ENCODE measurements around the gene AKAP10.
"Not testable (repeated sequence)": the region's sequence is repeated elsewhere in the genome, so short reads cannot be mapped to it uniquely, and the experiment has no call there.

The AKAP10 gene

GRCh38 chr17:19868079-19868395 lies 109.6 kb downstream of the AKAP10 start:
- H3K36me3 ChIP-seq (ENCODE audit: control insufficient read depth in 1 of 2, insufficient read depth in 2 of 2, low read length in 2 of 2): no peaks in the 10 kb centered on the region
- H3K9ac ChIP-seq (ENCODE audit: low read depth in 1 of 2, low read length in 2 of 2): peak overlapping the region in 1 of 2 donors; percentile 69
- no peak overlapping the region for H3K27ac ChIP-seq (ENCODE audit: low read depth, low read length)
- H3K9me3 ChIP-seq (ENCODE audit: control insufficient read depth in 1 of 2, low read length in 2 of 2): no peaks in the 10 kb centered on the region
- H3K4me1 ChIP-seq (ENCODE audit: control insufficient read depth in 1 of 2, insufficient read depth in 2 of 2, low read length in 2 of 2): peaks cover 4 to 6% of the 10 kb centered on the region in 2 donors
- peak overlapping the region; percentile 35 to 77 for H3K4me3 ChIP-seq (ENCODE audit: low read depth in 1 of 2, low read length in 2 of 2)
- H3K27me3 ChIP-seq (ENCODE audit: control insufficient read depth in 1 of 2, insufficient read depth in 2 of 2, low read length in 2 of 2): no peaks in the 10 kb centered on the region

GRCh38 chr17:19867329-19868078 lies 110.1 kb downstream of the AKAP10 start, which contains the start of gene ULK2:
TSS of gene ULK2 (minus strand) at chr17:19867936. CDS start at chr17:19867417, 519 bp downstream.
- peak within 1 kb of the TSS; percentile 22 for H3K27ac ChIP-seq (ENCODE audit: low read depth, low read length)
- peak within 1 kb of the TSS; percentile 77 to 85 for H3K4me3 ChIP-seq (ENCODE audit: low read depth in 1 of 2, low read length in 2 of 2)
- H3K4me1 ChIP-seq (ENCODE audit: control insufficient read depth in 1 of 2, insufficient read depth in 2 of 2, low read length in 2 of 2): peaks cover 4 to 6% of the 10 kb centered on the region in 2 donors
- H3K9ac ChIP-seq (ENCODE audit: low read depth in 1 of 2, low read length in 2 of 2): peak within 1 kb of the TSS; percentile 63 to 69
- no peaks in the 10 kb centered on the region for H3K9me3 ChIP-seq (ENCODE audit: control insufficient read depth in 1 of 2, low read length in 2 of 2)
- no peaks in the 10 kb centered on the region for H3K27me3 ChIP-seq (ENCODE audit: control insufficient read depth in 1 of 2, insufficient read depth in 2 of 2, low read length in 2 of 2)
- H3K36me3 ChIP-seq (ENCODE audit: control insufficient read depth in 1 of 2, insufficient read depth in 2 of 2, low read length in 2 of 2): no peaks in the 10 kb centered on the region

- Histone ChIP-seq H3K4me3 (ENCODE audit: low read depth in 1 of 2, low read length in 2 of 2) (peak overlapping the region; percentile 77 to 85), H3K36me3 (ENCODE audit: control insufficient read depth in 1 of 2, insufficient read depth in 2 of 2, low read length in 2 of 2) (no peaks in the 10 kb centered on the region), H3K9me3 (ENCODE audit: control insufficient read depth in 1 of 2, low read length in 2 of 2) (no peaks in the 10 kb centered on the region), H3K4me1 (ENCODE audit: control insufficient read depth in 1 of 2, insufficient read depth in 2 of 2, low read length in 2 of 2) (peaks cover 4 to 6% of the 10 kb centered on the region in 2 donors), H3K27ac (ENCODE audit: low read depth, low read length) (peak overlapping the region; percentile 22), H3K27me3 (ENCODE audit: control insufficient read depth in 1 of 2, insufficient read depth in 2 of 2, low read length in 2 of 2) (no peaks in the 10 kb centered on the region), H3K9ac (ENCODE audit: low read depth in 1 of 2, low read length in 2 of 2) (peak overlapping the region; percentile 63 to 69)
These were observed 110.6 kb downstream of the AKAP10 start for GRCh38 chr17:19867079-19867328.

- no peaks in the 10 kb centered on the region for H3K9me3 ChIP-seq (ENCODE audit: control insufficient read depth in 1 of 2, low read length in 2 of 2)
- no peaks in the 10 kb centered on the region for H3K27me3 ChIP-seq (ENCODE audit: control insufficient read depth in 1 of 2, insufficient read depth in 2 of 2, low read length in 2 of 2)
- H3K4me1 ChIP-seq (ENCODE audit: control insufficient read depth in 1 of 2, insufficient read depth in 2 of 2, low read length in 2 of 2): peaks cover 4 to 6% of the 10 kb centered on the region in 2 donors
- no peak overlapping the region for H3K9ac ChIP-seq (ENCODE audit: low read depth in 1 of 2, low read length in 2 of 2)
- H3K27ac ChIP-seq (ENCODE audit: low read depth, low read length): no peak overlapping the region
- H3K36me3 ChIP-seq (ENCODE audit: control insufficient read depth in 1 of 2, insufficient read depth in 2 of 2, low read length in 2 of 2): no peaks in the 10 kb centered on the region
- H3K4me3 ChIP-seq (ENCODE audit: low read depth in 1 of 2, low read length in 2 of 2): no peak overlapping the region
These were observed 112.6 kb downstream of the AKAP10 start for GRCh38 chr17:19865021-19865420.

- not testable (repeated sequence) for H3K4me1 ChIP-seq (ENCODE audit: control insufficient read depth in 1 of 2, insufficient read depth in 2 of 2, low read length in 2 of 2); H3K27me3 ChIP-seq (ENCODE audit: control insufficient read depth in 1 of 2, insufficient read depth in 2 of 2, low read length in 2 of 2); H3K27ac ChIP-seq (ENCODE audit: low read depth, low read length); H3K9ac ChIP-seq (ENCODE audit: low read depth in 1 of 2, low read length in 2 of 2); H3K4me3 ChIP-seq (ENCODE audit: low read depth in 1 of 2, low read length in 2 of 2); H3K36me3 ChIP-seq (ENCODE audit: control insufficient read depth in 1 of 2, insufficient read depth in 2 of 2, low read length in 2 of 2); H3K9me3 ChIP-seq (ENCODE audit: control insufficient read depth in 1 of 2, low read length in 2 of 2)
These were observed 116.9 kb downstream of the AKAP10 start for GRCh38 chr17:19860647-19861177.

- no peaks in the 10 kb centered on the region for H3K4me1 ChIP-seq (ENCODE audit: control insufficient read depth in 1 of 2, insufficient read depth in 2 of 2, low read length in 2 of 2)
- no peaks in the 10 kb centered on the region for H3K27me3 ChIP-seq (ENCODE audit: control insufficient read depth in 1 of 2, insufficient read depth in 2 of 2, low read length in 2 of 2)
- H3K36me3 ChIP-seq (ENCODE audit: control insufficient read depth in 1 of 2, insufficient read depth in 2 of 2, low read length in 2 of 2): no peaks in the 10 kb centered on the region
- no peak overlapping the region for H3K9ac ChIP-seq (ENCODE audit: low read depth in 1 of 2, low read length in 2 of 2)
- H3K9me3 ChIP-seq (ENCODE audit: control insufficient read depth in 1 of 2, low read length in 2 of 2): no peaks in the 10 kb centered on the region
- no peak overlapping the region for H3K27ac ChIP-seq (ENCODE audit: low read depth, low read length)
- H3K4me3 ChIP-seq (ENCODE audit: low read depth in 1 of 2, low read length in 2 of 2): no peak overlapping the region
These were observed 120.0 kb downstream of the AKAP10 start for GRCh38 chr17:19857640-19858039.

Measured in duodenal mucosa (tissue), 2 donors.